ACC112 (cell line): ENCODE measurements around the gene GAS7.

Experiments
- H2AFZ ChIP-seq: fragments of 200-600 bp; sonication (generic); one replicate; pipeline ENCODE4 v1.6.0; 2017; ENCODE audit warnings: antibody characterized with exemption, low read length; ENCODE audit not compliant: unreplicated experiment
- H3K27ac ChIP-seq: fragments of 200-600 bp; sonication (generic); 2 replicates; pipeline ENCODE4 v1.5.1; 2014; ENCODE audit warnings: low read depth, mild to moderate bottlenecking, antibody characterized with exemption, low read length, moderate library complexity
- H3K27me3 ChIP-seq: fragments of 200-600 bp; sonication (generic); 2 replicates; pipeline ENCODE4 v1.6.1; 2014; ENCODE audit warnings: mild to moderate bottlenecking, antibody characterized with exemption, low read length, moderate library complexity, mixed read lengths; ENCODE audit not compliant: insufficient read depth
- H3K36me3 ChIP-seq: fragments of 200-600 bp; sonication (generic); 2 replicates; pipeline ENCODE4 v1.6.1; 2016; ENCODE audit warnings: mild to moderate bottlenecking, antibody characterized with exemption, low read length, moderate library complexity, mixed read lengths; ENCODE audit not compliant: insufficient read depth
- H3K4me1 ChIP-seq: fragments of 200-600 bp; sonication (generic); one replicate; pipeline ENCODE4 v1.6.1; 2016; ENCODE audit warnings: low read length, mixed read lengths; ENCODE audit not compliant: insufficient read depth, unreplicated experiment, control insufficient read depth
- H3K4me3 ChIP-seq: fragments of 200-600 bp; sonication (generic); 2 replicates; pipeline ENCODE4 v1.5.1; 2014; ENCODE audit warnings: mild to moderate bottlenecking, low read depth, low read length
- H3K79me2 ChIP-seq: fragments of 200-600 bp; sonication (generic); one replicate; pipeline ENCODE4 v1.6.0; 2016; ENCODE audit warnings: low read length; ENCODE audit not compliant: control insufficient read depth, unreplicated experiment, insufficient read depth

The GAS7 gene

DNA sequence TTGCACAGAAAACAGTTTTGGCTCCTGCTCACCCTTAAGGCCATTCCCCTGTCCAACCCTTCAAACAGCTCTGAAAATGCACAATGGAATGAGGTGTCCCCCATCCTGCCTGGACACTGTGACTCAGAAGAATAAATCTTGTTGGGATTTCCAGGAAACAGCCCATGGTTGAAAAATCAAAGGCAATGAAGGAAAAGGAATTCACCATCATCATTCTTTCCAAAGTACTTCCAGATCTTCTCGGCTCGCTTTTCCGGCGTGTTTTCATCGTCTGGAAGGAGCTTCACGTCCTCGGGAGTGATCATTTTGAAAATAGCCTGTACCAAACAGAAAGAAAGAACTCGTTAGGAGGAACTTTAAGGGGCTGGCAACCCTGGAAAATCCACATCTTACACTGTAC lies 297.6 kb downstream of the GAS7 start:
- Histone ChIP-seq H3K4me1 (peaks cover 6% of the 10 kb centered on the region), H3K36me3 (no peaks in the 10 kb centered on the region), H3K27me3 (no peaks in the 10 kb centered on the region), H3K79me2 (no peaks in the 10 kb centered on the region), H2AFZ (peak overlapping the region; percentile 46), H3K27ac (0 out of 2 replicates have a peak overlapping the region, but pooled peaks have one; percentile 20), H3K4me3 (no peak overlapping the region)

GRCh38 chr17:9900044-9900594 lies 298.3 kb downstream of the GAS7 start:
- no peak overlapping the region for H2AFZ ChIP-seq
- H3K27ac ChIP-seq, result no peak overlapping the region
- no peak overlapping the region for H3K4me3 ChIP-seq
- H3K27me3 ChIP-seq, result no peaks in the 10 kb centered on the region
- peaks cover 6% of the 10 kb centered on the region for H3K4me1 ChIP-seq
- H3K79me2 ChIP-seq, result no peaks in the 10 kb centered on the region
- no peaks in the 10 kb centered on the region for H3K36me3 ChIP-seq

DNA sequence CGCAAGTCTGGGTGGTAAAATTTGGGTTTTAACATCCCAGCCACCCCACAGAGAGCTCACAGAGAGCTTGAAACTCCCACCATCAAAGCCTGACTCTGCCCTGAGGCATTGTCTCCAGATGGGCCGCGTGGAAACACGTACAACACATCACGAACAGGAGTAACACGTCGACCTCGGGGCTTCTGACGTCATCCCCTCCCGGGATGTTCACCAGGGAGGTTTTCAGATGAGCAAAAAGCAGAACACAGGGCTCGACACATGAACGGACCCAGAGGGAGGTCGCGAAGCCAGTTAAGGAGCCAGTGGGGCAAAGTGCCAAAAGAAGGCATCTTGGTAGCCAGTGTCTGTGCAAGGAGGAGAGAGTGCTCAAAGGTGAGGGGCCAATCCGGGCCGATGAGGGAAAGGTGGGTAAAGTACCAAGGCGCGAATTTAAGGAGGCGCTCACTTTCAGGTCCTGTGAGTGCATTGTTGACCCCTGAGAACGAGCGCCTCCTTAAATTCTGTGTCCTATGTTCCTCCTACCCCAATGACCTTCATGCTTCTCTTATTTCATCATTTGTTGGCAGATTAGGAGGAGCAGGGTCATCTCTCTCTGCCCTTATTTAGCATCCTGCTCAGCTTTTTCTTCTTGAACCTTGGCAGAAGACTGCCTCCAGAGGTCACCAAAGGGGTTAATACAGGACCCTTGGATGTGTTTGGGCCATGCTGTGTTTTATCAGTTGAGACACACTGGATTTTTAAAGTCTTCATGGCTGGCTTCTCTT lies 298.9 kb downstream of the GAS7 start:
- Histone ChIP-seq H3K4me3 (no peak overlapping the region), H3K79me2 (no peaks in the 10 kb centered on the region), H3K27ac (no peak overlapping the region), H3K36me3 (no peaks in the 10 kb centered on the region), H3K4me1 (peaks cover 6% of the 10 kb centered on the region), H3K27me3 (no peaks in the 10 kb centered on the region), H2AFZ (no peak overlapping the region)

DNA sequence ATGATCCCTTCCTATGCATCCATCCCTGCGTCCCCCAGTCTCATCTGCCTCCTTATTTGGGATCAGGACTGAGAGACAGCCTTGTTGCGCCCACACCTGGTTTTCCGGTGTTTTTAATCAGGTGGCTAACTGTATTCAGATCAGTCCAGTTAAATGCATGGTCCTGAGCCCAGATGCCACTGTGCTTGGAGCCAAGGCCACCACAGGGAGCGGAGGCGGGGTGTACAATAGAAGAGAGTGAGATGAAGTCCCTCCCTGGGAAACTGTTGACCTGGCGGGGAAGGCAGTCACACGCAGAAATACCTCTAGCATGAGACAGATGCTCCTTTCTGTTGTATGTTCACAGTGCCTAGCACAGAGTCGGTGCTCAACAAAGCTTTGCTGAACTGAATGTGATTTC lies 299.6 kb downstream of the GAS7 start:
- Histone ChIP-seq H3K27me3 (no peaks in the 10 kb centered on the region), H3K4me3 (no peak overlapping the region), H3K27ac (no peak overlapping the region), H3K79me2 (no peaks in the 10 kb centered on the region), H3K36me3 (no peaks in the 10 kb centered on the region), H2AFZ (no peak overlapping the region), H3K4me1 (peaks cover 6% of the 10 kb centered on the region)

GRCh38 chr17:9897372-9897968 lies 300.9 kb downstream of the GAS7 start:
- H3K27ac ChIP-seq, result no peak overlapping the region
- no peak overlapping the region for H2AFZ ChIP-seq
- no peak overlapping the region for H3K4me3 ChIP-seq
- no peaks in the 10 kb centered on the region for H3K27me3 ChIP-seq
- H3K79me2 ChIP-seq, result no peaks in the 10 kb centered on the region
- H3K36me3 ChIP-seq, result no peaks in the 10 kb centered on the region
- H3K4me1 ChIP-seq, result peaks cover 6% of the 10 kb centered on the region

GRCh38 chr17:9895923-9896322 lies 302.5 kb downstream of the GAS7 start:
- H2AFZ ChIP-seq, result no peak overlapping the region
- no peak overlapping the region for H3K27ac ChIP-seq
- H3K79me2 ChIP-seq, result no peaks in the 10 kb centered on the region
- H3K4me3 ChIP-seq, result no peak overlapping the region
- H3K36me3 ChIP-seq, result no peaks in the 10 kb centered on the region
- no peaks in the 10 kb centered on the region for H3K27me3 ChIP-seq
- H3K4me1 ChIP-seq, result peaks cover 6% of the 10 kb centered on the region

DNA sequence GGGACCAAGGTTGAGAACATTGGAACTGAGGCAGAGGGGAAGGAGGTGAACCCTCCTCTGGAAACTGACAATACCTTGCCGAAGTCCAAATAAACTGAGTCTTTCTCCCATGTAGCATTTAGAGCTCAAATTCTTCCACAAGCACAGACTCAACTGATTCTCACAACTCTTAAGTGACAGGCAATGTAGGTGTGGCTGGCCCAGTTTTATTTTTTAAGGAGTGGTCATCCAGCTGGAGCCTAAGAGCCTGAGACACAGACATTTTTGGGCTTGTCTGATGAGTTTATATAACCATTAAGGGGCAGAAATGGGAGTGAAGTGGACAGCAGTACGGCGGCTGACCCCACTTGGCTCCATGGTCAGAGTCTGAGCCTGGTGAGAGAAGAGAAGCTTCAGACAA lies 304.2 kb downstream of the GAS7 start:
- Histone ChIP-seq H3K4me1 (no peaks in the 10 kb centered on the region), H3K79me2 (no peaks in the 10 kb centered on the region), H3K36me3 (no peaks in the 10 kb centered on the region), H3K27me3 (no peaks in the 10 kb centered on the region), H3K4me3 (no peak overlapping the region), H2AFZ (no peak overlapping the region), H3K27ac (no peak overlapping the region)

DNA sequence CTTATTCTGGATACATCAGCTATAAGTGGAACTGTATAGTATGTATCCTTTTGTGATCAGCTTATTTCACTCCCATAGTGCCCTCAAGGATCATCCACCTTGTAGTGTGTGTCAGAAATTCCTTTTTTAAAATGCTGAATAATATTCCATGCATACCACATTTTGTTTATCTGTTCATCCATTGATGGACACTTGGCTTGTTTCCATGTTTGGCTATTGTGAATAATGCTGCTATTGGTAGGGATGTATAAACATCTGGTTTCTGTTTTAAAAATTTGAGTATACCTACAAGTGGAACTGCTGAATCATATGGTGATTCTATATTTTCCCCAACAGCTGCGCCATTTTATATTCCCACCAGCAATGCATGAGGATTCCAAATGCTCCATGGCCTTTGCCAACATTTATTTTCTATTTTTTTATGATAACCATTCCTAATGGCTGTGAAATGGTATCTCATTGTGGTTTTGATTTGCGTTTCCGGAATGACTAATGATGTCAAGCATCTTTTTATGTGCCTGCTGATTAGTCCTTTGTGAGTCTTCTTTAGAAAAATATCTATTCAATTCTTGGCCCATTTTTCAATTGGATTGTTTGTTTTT lies 304.9 kb downstream of the GAS7 start:
- Histone ChIP-seq H3K36me3 (no peaks in the 10 kb centered on the region), H3K27ac (peak overlapping the region; percentile 12), H3K27me3 (no peaks in the 10 kb centered on the region), H2AFZ (no peak overlapping the region), H3K79me2 (no peaks in the 10 kb centered on the region), H3K4me1 (no peaks in the 10 kb centered on the region), H3K4me3 (no peak overlapping the region)

DNA sequence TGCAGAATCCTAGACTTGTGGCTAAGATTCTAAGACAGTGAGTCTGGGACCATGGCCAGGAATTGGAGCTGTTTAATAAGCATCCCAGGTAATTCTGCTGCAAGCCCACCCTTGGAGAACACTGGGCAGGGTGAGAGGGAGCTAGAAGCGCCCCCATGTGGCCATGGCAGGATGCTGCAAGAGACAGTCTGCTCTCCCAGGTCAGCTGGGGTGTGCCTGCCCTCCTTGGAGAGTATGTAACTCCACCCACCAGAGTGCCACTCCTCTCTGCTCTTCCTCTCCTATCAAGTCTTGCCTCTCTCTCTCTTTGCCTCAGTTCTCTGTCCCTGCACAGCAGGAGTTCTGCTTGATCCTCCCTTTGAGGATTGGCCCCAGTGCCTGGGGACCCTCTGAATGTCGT lies 308.3 kb downstream of the GAS7 start:
- Histone ChIP-seq H3K4me3 (no peak overlapping the region), H3K36me3 (no peaks in the 10 kb centered on the region), H3K4me1 (no peaks in the 10 kb centered on the region), H3K27ac (no peak overlapping the region), H3K27me3 (no peaks in the 10 kb centered on the region), H3K79me2 (no peaks in the 10 kb centered on the region), H2AFZ (no peak overlapping the region)

GRCh38 chr17:9887508-9887907 lies 310.9 kb downstream of the GAS7 start:
- no peak overlapping the region for H3K27ac ChIP-seq
- H3K79me2 ChIP-seq, result no peaks in the 10 kb centered on the region
- H2AFZ ChIP-seq, result no peak overlapping the region
- H3K36me3 ChIP-seq, result no peaks in the 10 kb centered on the region
- H3K4me1 ChIP-seq, result no peaks in the 10 kb centered on the region
- H3K4me3 ChIP-seq, result no peak overlapping the region
- H3K27me3 ChIP-seq, result no peaks in the 10 kb centered on the region
